Aorta (tissue), 5 donors: ENCODE data around the gene C16orf92. TPM values are rescaled to one million over a fixed set of nuclear protein-coding genes. Genes with fewer than 3 reads are reported as not detected.

Source experiments
- ATAC-seq: fragments of 200-7000 bp; cut with Tn5 transposase; one replicate; pipeline ENCODE4 v1.9.1; 2022; ENCODE audit warnings: moderate library complexity; ENCODE audit not compliant: low FRiP score
- DNase-seq, 2 donors: peaks; one replicate each; pipeline ENCODE4 v3.0.0-alpha.2; 2020
- H3K27ac ChIP-seq, 2 donors: one replicate each; pipeline ENCODE4 v1.5.1; 2013; ENCODE audit warnings: low read length in 2 of 2, mild to moderate bottlenecking in 2 of 2, moderate library complexity in 2 of 2, control low read depth in 1 of 2, inconsistent platforms in 1 of 2, low read depth in 1 of 2
- H3K27me3 ChIP-seq, 2 donors: one replicate each; pipeline ENCODE4 v1.6.1; 2013; ENCODE audit warnings: control low read depth in 1 of 2, low read length in 1 of 2, mild to moderate bottlenecking in 1 of 2, moderate library complexity in 1 of 2; ENCODE audit not compliant: insufficient read depth in 2 of 2, control insufficient read depth in 1 of 2
- H3K36me3 ChIP-seq, 2 donors: one replicate each; pipeline ENCODE4 v1.6.1; 2013; ENCODE audit warnings: control low read depth in 1 of 2, low read length in 1 of 2, mild to moderate bottlenecking in 1 of 2; ENCODE audit not compliant: insufficient read depth in 2 of 2, control insufficient read depth in 1 of 2
- H3K4me1 ChIP-seq, 2 donors: one replicate each; pipeline ENCODE4 v1.6.1; 2013; ENCODE audit warnings: low read length in 2 of 2, control low read depth in 1 of 2, mild to moderate bottlenecking in 1 of 2, moderate library complexity in 1 of 2; ENCODE audit not compliant: insufficient read depth in 2 of 2, control insufficient read depth in 1 of 2
- H3K4me3 ChIP-seq, 2 donors: one replicate each; pipeline ENCODE4 v1.5.1; 2013; ENCODE audit warnings: low read length in 2 of 2, control low read depth in 1 of 2, mild to moderate bottlenecking in 1 of 2
- H3K9me3 ChIP-seq: one replicate; pipeline ENCODE4 v1.6.1; 2013; ENCODE audit warnings: mild to moderate bottlenecking, low read length; ENCODE audit not compliant: control insufficient read depth
- WGBS, 2 donors: extraction: QIAGEN DNeasy Blood & Tissue Kit; methylation state at CpG; one replicate each; pipeline ENCODE4 v1.1.7; 2013; 5-methylcytosine and 5-hydroxymethylcytosine counted together
- intact Hi-C, 2 donors: fragments of 100-400 bp; cut with DNase I; formaldehyde crosslinking; loops; one replicate each; pipeline versions ENCODE4 v1.14.2 to v1.15.0; 2022
- polyA plus RNA-seq, 2 donors: library from polyadenylated mRNA; stranded (reverse); fragments of 200-250 nt; gene quantifications; one replicate each; pipeline ENCODE4 v1.2.3, GENCODE V29; 2013
- total RNA-seq, 2 donors: library from RNA; stranded (reverse); fragmentation: NEBNext Ultra II Directional; extraction: Animal tissue kit (Norgen Biotek cat#: 25700); gene quantifications; one replicate each; pipeline ENCODE4 v1.2.1, GENCODE V29; 2021
- donor health status: healthy with polysubstance abuse.
- donor health status: Bipolar disorder and iron deficiency.
- donor health status: DM: no; HTN: no; CAD: no.
- donor health status: DM: no; HTN: no; CAD: no.
- donor health status: DM: yes; HTN: yes; CAD: no.

The C16orf92 gene
- total and polyA plus RNA-seq, 4 donors: not detected

GRCh38 chr16:30000735-30001631, 22.0 kb upstream of the C16orf92 start:
- no peaks in the 10 kb centered on the region for H3K36me3 ChIP-seq
- H3K4me3 ChIP-seq: no peak overlapping the region
- H3K27ac ChIP-seq: no peak overlapping the region
- intact Hi-C loops: no loop called here
- H3K9me3 ChIP-seq: no peaks in the 10 kb centered on the region
- H3K27me3 ChIP-seq: no peaks in the 10 kb centered on the region
- 75 to 80% methylated on average over 30 to 33 of the region's 33 CpGs for WGBS, 2 donors
- no peaks in the 10 kb centered on the region for H3K4me1 ChIP-seq
- ATAC-seq (no peak), DNase-seq (no peak)

- no peaks in the 10 kb centered on the region for H3K27me3 ChIP-seq
- no peaks in the 10 kb centered on the region for H3K36me3 ChIP-seq
- DNase-seq (no peak), ATAC-seq (no peak)
- H3K9me3 ChIP-seq: no peaks in the 10 kb centered on the region
- H3K27ac ChIP-seq: no peak overlapping the region
- intact Hi-C loops: no loop called here
- H3K4me1 ChIP-seq: no peaks in the 10 kb centered on the region
- 83 to 85% methylated on average over 19 of the region's 19 CpGs for WGBS, 2 donors
- no peak overlapping the region for H3K4me3 ChIP-seq
Measured at GRCh38 chr16:30002614-30003346, 20.2 kb upstream of the C16orf92 start.

GRCh38 chr16:30003670-30004423, 19.2 kb upstream of the C16orf92 start:
- intact Hi-C loops: no loop called here
- H3K36me3 ChIP-seq: no peaks in the 10 kb centered on the region
- H3K4me3 ChIP-seq: no peak overlapping the region
- no peak overlapping the region for H3K27ac ChIP-seq
- no peaks in the 10 kb centered on the region for H3K4me1 ChIP-seq
- H3K27me3 ChIP-seq: no peaks in the 10 kb centered on the region
- no peaks in the 10 kb centered on the region for H3K9me3 ChIP-seq
- ATAC-seq: no peak
- 84 to 86% methylated on average over 15 to 17 of the region's 17 CpGs for WGBS, 2 donors
- peak in 1 of 2 donors; percentile 59 for DNase-seq

GRCh38 chr16:30004424-30004776, 18.6 kb upstream of the C16orf92 start:
- Histone ChIP-seq H3K9me3 (no peaks in the 10 kb centered on the region), H3K4me1 (no peaks in the 10 kb centered on the region), H3K4me3 (no peak overlapping the region), H3K36me3 (no peaks in the 10 kb centered on the region), H3K27ac (no peak overlapping the region), H3K27me3 (no peaks in the 10 kb centered on the region)
- intact Hi-C loops: no loop called here
- WGBS, 2 donors: 80 to 83% methylated on average over 18 to 19 of the region's 19 CpGs
- DNase-seq: peak in 1 of 2 donors; percentile 70
- ATAC-seq: no peak

- Histone ChIP-seq H3K4me3 (no peak overlapping the region), H3K27me3 (no peaks in the 10 kb centered on the region), H3K36me3 (no peaks in the 10 kb centered on the region), H3K4me1 (no peaks in the 10 kb centered on the region), H3K27ac (no peak overlapping the region), H3K9me3 (no peaks in the 10 kb centered on the region)
- ATAC-seq (no peak), DNase-seq (no peak)
- intact Hi-C loops: loop anchor here in 1 of 2 donors (5.0 kb wide), 1 partner anchor 258 kb away; the partner anchor contains the start of gene C16orf54
- WGBS, 2 donors: 66 to 77% methylated on average over 6 to 11 of the region's 11 CpGs
Measured at GRCh38 chr16:30004811-30005242, 18.2 kb upstream of the C16orf92 start.

GRCh38 chr16:30005341-30006094, 17.5 kb upstream of the C16orf92 start:
- H3K36me3 ChIP-seq: no peaks in the 10 kb centered on the region
- H3K27me3 ChIP-seq: no peaks in the 10 kb centered on the region
- intact Hi-C loops: loop anchor here in 1 of 2 donors (5.0 kb wide), 1 partner anchor 258 kb away; the partner anchor contains the start of gene C16orf54
- no peak overlapping the region for H3K27ac ChIP-seq
- no peaks in the 10 kb centered on the region for H3K4me1 ChIP-seq
- H3K9me3 ChIP-seq: no peaks in the 10 kb centered on the region
- H3K4me3 ChIP-seq: no peak overlapping the region
- DNase-seq (no peak), ATAC-seq (peak; percentile 52)
- 54 to 64% methylated on average over 35 of the region's 35 CpGs for WGBS, 2 donors

- ATAC-seq (no peak), DNase-seq (no peak)
- Histone ChIP-seq H3K27me3 (no peaks in the 10 kb centered on the region), H3K4me3 (no peak overlapping the region), H3K9me3 (no peaks in the 10 kb centered on the region), H3K27ac (no peak overlapping the region), H3K4me1 (no peaks in the 10 kb centered on the region), H3K36me3 (no peaks in the 10 kb centered on the region)
- intact Hi-C loops: loop anchor here in 1 of 2 donors (5.0 kb wide), 1 partner anchor 259 kb away; the partner anchor contains the start of gene C16orf54
- WGBS, 2 donors: 80 to 84% methylated on average over 18 of the region's 18 CpGs
Measured at GRCh38 chr16:30006095-30006473, 16.9 kb upstream of the C16orf92 start.
